K562 (cell line): ENCODE data around the gene SDR42E2. TPM values are rescaled to one million over a fixed set of nuclear protein-coding genes. Genes with fewer than 3 reads are reported as not detected.
A peak's percentile ranks its signal among the peaks of the same experiment; 100 is the strongest.

Experiments
- CREB3 ChIP-seq: fragments of 450-650 bp; conservative IDR thresholded peaks from 2 replicates; pipeline ENCODE4 v1.6.1; 2016; ENCODE audit warnings: missing genetic modification characterization, low read depth, mild to moderate bottlenecking, missing compliant biosample characterization, moderate library complexity
- CREBBP ChIP-seq: IDR thresholded peaks from one replicate; pipeline ENCODE4 v1.6.1; 2012; ENCODE audit warnings: low read depth, mild to moderate bottlenecking, control low read depth, inconsistent platforms, low read length
- EP400 ChIP-seq: fragments of 450-650 bp; IDR thresholded peaks from 2 replicates; pipeline ENCODE4 v1.6.1; 2017; ENCODE audit warnings: antibody characterized with exemption, mild to moderate bottlenecking, moderate library complexity
- FOXK1 ChIP-seq: sonication (generic); formaldehyde crosslinking; IDR thresholded peaks from 2 replicates; pipeline ENCODE4 v1.8.0; 2022; ENCODE audit warnings: missing genetic modification reagents, mild to moderate bottlenecking, borderline replicate concordance
- KDM2B ChIP-seq: fragments of 250-450 bp; sonication (Bioruptor Pico); IDR thresholded peaks from 2 replicates; pipeline ENCODE4 v1.8.0; 2021; ENCODE audit warnings: mild to moderate bottlenecking, moderate library complexity
- MIER1 ChIP-seq: fragments of 450-650 bp; IDR thresholded peaks from 2 replicates; pipeline ENCODE4 v1.6.1; 2016; ENCODE audit warnings: antibody characterized with exemption, mild to moderate bottlenecking, low read depth
- NCOR1 ChIP-seq: fragments of 450-650 bp; IDR thresholded peaks from 2 replicates; pipeline ENCODE4 v1.6.1; 2016; ENCODE audit warnings: mild to moderate bottlenecking, moderate library complexity
- SNRNP70 ChIP-seq: fragments of 200-400 bp; formaldehyde crosslinking; optimal IDR thresholded peaks from 2 replicates; pipeline ENCODE3; 2017; ENCODE audit warnings: low read depth, low read length
- SREBF2 ChIP-seq: sonication (generic); formaldehyde crosslinking; IDR thresholded peaks from 2 replicates; pipeline ENCODE4 v1.4.0; 2020; ENCODE audit warnings: mild to moderate bottlenecking, missing genetic modification reagents
- ZFP91 ChIP-seq: sonication (generic); formaldehyde crosslinking; IDR thresholded peaks from 2 replicates; pipeline ENCODE4 v1.8.0; 2022; ENCODE audit warnings: mild to moderate bottlenecking, missing genetic modification reagents
- ZFX ChIP-seq: sonication (generic); formaldehyde crosslinking; IDR thresholded peaks from 2 replicates; pipeline ENCODE4 v1.8.0; 2022; ENCODE audit warnings: mild to moderate bottlenecking, missing genetic modification reagents, moderate library complexity
- ZMIZ1 ChIP-seq, 2 experiments: fragments of 150-350 bp in 1 of 2; IDR thresholded peaks; 2 replicates each; pipeline ENCODE4 v1.6.1; 2012 to 2016; ENCODE audit warnings: low read depth in 2 of 2, low read length in 2 of 2, mild to moderate bottlenecking in 1 of 2, moderate library complexity in 1 of 2
- ZNF324 ChIP-seq: fragments of 250-450 bp; sonication (Bioruptor Pico); IDR thresholded peaks from 2 replicates; pipeline ENCODE4 v1.4.0; 2020; ENCODE audit warnings: mild to moderate bottlenecking
- polyA plus RNA-seq, 8 experiments: library from polyadenylated mRNA; depleted of rRNA in 4 of 8; stranded (reverse) in 5 of 8; unstranded in 3 of 8; fragments of >200 nt; fragmentation: Nextera tagmentation in 2 of 8; fragmentation: Illumina TruSeq in 1 of 8; extraction: Ambion mirVana in 2 of 8; extraction: Trizol in 1 of 8; gene quantifications; 2 replicates each; pipeline versions ENCODE4 v1.2.1 to v1.2.3, GENCODE V29; 2011 to 2014; ENCODE audit warnings: inconsistent platforms in 1 of 8, missing spikeins in 1 of 8
- total RNA-seq, 7 experiments: library from RNA; depleted of rRNA in 6 of 7; stranded (reverse); fragments of >200 nt in 6 of 7; fragmentation: Illumina TruSeq in 2 of 7; extraction: Trizol in 2 of 7; gene quantifications; 2 replicates each; pipeline versions ENCODE4 v1.2.1 to v1.2.3, GENCODE V29; 2011 to 2021; ENCODE audit warnings: low replicate concordance in 1 of 7
- TF ChIP-seq, protein P1 (sequence below): fragments of 450-650 bp; IDR thresholded peaks from 2 replicates; pipeline ENCODE4 v1.6.1; 2016; ENCODE audit warnings: antibody characterized with exemption
- TF ChIP-seq, protein P2 (sequence below), 2 experiments: fragments of 450-650 bp in 1 of 2; sonication (generic) in 1 of 2; formaldehyde crosslinking in 1 of 2; IDR thresholded peaks in 1 of 2; conservative IDR thresholded peaks in 1 of 2; 2 replicates each; pipeline versions ENCODE4 v1.6.1 to v1.8.1; 2016 to 2023; ENCODE audit warnings: mild to moderate bottlenecking in 2 of 2, moderate library complexity in 2 of 2, inconsistent platforms in 1 of 2, missing genetic modification reagents in 1 of 2
- TF ChIP-seq, protein P3 (sequence below): IDR thresholded peaks from 2 replicates; pipeline ENCODE4 v1.6.1; 2014; ENCODE audit warnings: antibody characterized with exemption

Gene SDR42E2
- total and polyA plus RNA-seq, 9 of the 15 experiments (the other 6 are each of a cell fraction or from before 2014, with no cell fraction given): 0.03 to 0.07 (median 0.04) TPM; not detected in 4

GRCh38 chr16:22190776-22191531, 28.6 kb downstream of the SDR42E2 start (continued):
- TF ChIP-seq ZMIZ1 (IDR thresholded peaks at IDR 0.05; ENCODE audit: low read depth in 2 of 2, low read length in 2 of 2): no peak
- no peak for TF ChIP-seq MIER1
- TF ChIP-seq CREB3: no peak
- peak; percentile 64; the same call in 1 of the 2 replicates for TF ChIP-seq EP400
- no peak for TF ChIP-seq SNRNP70
- no peak for TF ChIP-seq ZNF324 (CRISPR knock-in tag)
- TF ChIP-seq, protein P1, sequence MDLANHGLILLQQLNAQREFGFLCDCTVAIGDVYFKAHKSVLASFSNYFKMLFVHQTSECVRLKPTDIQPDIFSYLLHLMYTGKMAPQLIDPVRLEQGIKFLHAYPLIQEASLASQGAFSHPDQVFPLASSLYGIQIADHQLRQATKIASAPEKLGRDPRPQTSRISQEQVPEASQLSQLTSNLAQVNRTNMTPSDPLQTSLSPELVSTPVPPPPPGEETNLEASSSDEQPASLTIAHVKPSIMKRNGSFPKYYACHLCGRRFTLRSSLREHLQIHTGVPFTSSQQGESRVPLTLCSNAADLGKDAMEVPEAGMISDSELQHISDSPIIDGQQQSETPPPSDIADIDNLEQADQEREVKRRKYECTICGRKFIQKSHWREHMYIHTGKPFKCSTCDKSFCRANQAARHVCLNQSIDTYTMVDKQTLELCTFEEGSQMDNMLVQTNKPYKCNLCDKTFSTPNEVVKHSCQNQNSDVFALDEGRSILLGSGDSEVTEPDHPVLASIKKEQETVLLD: peak; percentile 57; the same call in 1 of the 2 replicates
- no peak for TF ChIP-seq CREBBP
- no peak for TF ChIP-seq KDM2B (CRISPR knock-in tag)
- TF ChIP-seq, protein P2, sequence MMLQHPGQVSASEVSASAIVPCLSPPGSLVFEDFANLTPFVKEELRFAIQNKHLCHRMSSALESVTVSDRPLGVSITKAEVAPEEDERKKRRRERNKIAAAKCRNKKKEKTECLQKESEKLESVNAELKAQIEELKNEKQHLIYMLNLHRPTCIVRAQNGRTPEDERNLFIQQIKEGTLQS (IDR thresholded peaks at IDR 0.05): no peak; the same call in 1 of the 2 replicates
- TF ChIP-seq, protein P2 (CRISPR knock-in tag; conservative IDR thresholded peaks at IDR 0.05): no peak
- TF ChIP-seq ZFP91: no peak
- TF ChIP-seq, protein P3, sequence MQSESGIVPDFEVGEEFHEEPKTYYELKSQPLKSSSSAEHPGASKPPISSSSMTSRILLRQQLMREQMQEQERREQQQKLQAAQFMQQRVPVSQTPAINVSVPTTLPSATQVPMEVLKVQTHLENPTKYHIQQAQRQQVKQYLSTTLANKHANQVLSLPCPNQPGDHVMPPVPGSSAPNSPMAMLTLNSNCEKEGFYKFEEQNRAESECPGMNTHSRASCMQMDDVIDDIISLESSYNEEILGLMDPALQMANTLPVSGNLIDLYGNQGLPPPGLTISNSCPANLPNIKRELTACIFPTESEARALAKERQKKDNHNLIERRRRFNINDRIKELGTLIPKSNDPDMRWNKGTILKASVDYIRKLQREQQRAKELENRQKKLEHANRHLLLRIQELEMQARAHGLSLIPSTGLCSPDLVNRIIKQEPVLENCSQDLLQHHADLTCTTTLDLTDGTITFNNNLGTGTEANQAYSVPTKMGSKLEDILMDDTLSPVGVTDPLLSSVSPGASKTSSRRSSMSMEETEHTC: no peak
- no peak for TF ChIP-seq NCOR1
- no peak for TF ChIP-seq SREBF2
- peak; percentile 80 for TF ChIP-seq ZFX (CRISPR knock-in tag)
- no peak for TF ChIP-seq FOXK1 (CRISPR knock-in tag)
